ENCODE data around the gene AKAP5. TPM values are rescaled to one million over a fixed set of nuclear protein-coding genes. Genes with fewer than 3 reads are reported as not detected.

Gene AKAP5
- total and polyA plus RNA-seq, 2 experiments from 2014 or later, result 1.0 to 3.4 TPM

DNA sequence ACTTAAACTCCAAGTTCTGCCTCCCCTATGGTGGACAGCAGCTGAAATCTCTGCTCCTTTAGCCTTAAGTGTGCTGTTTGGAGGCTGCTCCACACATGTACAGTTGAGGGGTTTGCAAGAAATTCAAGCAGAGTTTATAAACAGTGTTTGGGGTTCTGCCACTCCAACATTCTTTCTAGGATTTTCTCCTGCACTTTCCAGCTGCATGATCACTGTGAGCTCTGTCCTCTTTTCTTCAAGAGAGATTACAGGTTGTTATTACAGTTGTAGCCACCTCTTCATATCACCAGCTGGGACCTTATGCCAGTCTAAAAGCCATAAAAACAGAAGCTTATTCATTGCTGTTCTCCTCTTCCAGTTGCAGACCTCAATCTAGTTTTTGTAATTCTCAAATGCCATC is 30.0 kb downstream of the AKAP5 start (continued):
- TF ChIP-seq, protein P1, sequence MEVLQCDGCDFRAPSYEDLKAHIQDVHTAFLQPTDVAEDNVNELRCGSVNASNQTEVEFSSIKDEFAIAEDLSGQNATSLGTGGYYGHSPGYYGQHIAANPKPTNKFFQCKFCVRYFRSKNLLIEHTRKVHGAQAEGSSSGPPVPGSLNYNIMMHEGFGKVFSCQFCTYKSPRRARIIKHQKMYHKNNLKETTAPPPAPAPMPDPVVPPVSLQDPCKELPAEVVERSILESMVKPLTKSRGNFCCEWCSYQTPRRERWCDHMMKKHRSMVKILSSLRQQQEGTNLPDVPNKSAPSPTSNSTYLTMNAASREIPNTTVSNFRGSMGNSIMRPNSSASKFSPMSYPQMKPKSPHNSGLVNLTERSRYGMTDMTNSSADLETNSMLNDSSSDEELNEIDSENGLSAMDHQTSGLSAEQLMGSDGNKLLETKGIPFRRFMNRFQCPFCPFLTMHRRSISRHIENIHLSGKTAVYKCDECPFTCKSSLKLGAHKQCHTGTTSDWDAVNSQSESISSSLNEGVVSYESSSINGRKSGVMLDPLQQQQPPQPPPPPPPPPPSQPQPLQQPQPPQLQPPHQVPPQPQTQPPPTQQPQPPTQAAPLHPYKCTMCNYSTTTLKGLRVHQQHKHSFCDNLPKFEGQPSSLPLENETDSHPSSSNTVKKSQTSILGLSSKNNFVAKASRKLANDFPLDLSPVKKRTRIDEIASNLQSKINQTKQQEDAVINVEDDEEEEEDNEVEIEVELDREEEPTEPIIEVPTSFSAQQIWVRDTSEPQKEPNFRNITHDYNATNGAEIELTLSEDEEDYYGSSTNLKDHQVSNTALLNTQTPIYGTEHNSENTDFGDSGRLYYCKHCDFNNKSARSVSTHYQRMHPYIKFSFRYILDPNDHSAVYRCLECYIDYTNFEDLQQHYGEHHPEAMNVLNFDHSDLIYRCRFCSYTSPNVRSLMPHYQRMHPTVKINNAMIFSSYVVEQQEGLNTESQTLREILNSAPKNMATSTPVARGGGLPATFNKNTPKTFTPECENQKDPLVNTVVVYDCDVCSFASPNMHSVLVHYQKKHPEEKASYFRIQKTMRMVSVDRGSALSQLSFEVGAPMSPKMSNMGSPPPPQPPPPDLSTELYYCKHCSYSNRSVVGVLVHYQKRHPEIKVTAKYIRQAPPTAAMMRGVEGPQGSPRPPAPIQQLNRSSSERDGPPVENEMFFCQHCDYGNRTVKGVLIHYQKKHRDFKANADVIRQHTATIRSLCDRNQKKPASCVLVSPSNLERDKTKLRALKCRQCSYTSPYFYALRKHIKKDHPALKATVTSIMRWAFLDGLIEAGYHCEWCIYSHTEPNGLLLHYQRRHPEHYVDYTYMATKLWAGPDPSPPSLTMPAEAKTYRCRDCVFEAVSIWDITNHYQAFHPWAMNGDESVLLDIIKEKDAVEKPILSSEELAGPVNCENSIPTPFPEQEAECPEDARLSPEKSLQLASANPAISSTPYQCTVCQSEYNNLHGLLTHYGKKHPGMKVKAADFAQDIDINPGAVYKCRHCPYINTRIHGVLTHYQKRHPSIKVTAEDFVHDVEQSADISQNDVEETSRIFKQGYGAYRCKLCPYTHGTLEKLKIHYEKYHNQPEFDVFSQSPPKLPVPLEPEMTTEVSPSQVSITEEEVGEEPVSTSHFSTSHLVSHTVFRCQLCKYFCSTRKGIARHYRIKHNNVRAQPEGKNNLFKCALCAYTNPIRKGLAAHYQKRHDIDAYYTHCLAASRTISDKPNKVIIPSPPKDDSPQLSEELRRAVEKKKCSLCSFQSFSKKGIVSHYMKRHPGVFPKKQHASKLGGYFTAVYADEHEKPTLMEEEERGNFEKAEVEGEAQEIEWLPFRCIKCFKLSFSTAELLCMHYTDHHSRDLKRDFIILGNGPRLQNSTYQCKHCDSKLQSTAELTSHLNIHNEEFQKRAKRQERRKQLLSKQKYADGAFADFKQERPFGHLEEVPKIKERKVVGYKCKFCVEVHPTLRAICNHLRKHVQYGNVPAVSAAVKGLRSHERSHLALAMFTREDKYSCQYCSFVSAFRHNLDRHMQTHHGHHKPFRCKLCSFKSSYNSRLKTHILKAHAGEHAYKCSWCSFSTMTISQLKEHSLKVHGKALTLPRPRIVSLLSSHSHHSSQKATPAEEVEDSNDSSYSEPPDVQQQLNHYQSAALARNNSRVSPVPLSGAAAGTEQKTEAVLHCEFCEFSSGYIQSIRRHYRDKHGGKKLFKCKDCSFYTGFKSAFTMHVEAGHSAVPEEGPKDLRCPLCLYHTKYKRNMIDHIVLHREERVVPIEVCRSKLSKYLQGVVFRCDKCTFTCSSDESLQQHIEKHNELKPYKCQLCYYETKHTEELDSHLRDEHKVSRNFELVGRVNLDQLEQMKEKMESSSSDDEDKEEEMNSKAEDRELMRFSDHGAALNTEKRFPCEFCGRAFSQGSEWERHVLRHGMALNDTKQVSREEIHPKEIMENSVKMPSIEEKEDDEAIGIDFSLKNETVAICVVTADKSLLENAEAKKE (CRISPR knock-in tag; IDR thresholded peaks at IDR 0.05), result no peak
- no peak for TF ChIP-seq NANOG (IDR thresholded peaks at IDR 0.05; ENCODE audit: borderline replicate concordance)

GRCh38 chr14:64496764-64497163 is 31.5 kb downstream of the AKAP5 start:
- Mint-ChIP-seq H3K36me3 (ENCODE audit: low read depth) (peaks cover 19% of the 10 kb centered on the region), H3K4me1 (peaks cover 3% of the 10 kb centered on the region; the same call in 2 of the 3 replicates), H3K4me3 (no peak overlapping the region), H3K9me3 (no peaks in the 10 kb centered on the region), H3K27me3 (ENCODE audit: insufficient read depth, low read depth, poor library complexity) (peaks cover 2% of the 10 kb centered on the region), H3K27ac (no peak overlapping the region)
- H3K36me3 ChIP-seq (ENCODE audit: insufficient read depth), result no peaks in the 10 kb centered on the region
- no peak overlapping the region for H3K27ac ChIP-seq (ENCODE audit: low read depth)
- no peak overlapping the region for H2AFZ ChIP-seq
- H3K4me2 ChIP-seq, result no peak overlapping the region
- TF ChIP-seq, protein P2, sequence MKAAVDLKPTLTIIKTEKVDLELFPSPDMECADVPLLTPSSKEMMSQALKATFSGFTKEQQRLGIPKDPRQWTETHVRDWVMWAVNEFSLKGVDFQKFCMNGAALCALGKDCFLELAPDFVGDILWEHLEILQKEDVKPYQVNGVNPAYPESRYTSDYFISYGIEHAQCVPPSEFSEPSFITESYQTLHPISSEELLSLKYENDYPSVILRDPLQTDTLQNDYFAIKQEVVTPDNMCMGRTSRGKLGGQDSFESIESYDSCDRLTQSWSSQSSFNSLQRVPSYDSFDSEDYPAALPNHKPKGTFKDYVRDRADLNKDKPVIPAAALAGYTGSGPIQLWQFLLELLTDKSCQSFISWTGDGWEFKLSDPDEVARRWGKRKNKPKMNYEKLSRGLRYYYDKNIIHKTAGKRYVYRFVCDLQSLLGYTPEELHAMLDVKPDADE (IDR thresholded peaks at IDR 0.05), result no peak
- no peak for TF ChIP-seq ZNF114 (CRISPR knock-in tag; IDR thresholded peaks at IDR 0.05)
- H3K9me2 ChIP-seq (ENCODE audit: insufficient read depth), result no peaks in the 10 kb centered on the region
- ATAC-seq (no peak), DNase-seq (ENCODE audit: low spot score) (no peak)
- no peaks in the 10 kb centered on the region for H3F3A ChIP-seq (replicated peaks; ENCODE audit: low read depth)
- H3K4me1 ChIP-seq (ENCODE audit: insufficient read depth), result peaks cover 1% of the 10 kb centered on the region; the same call in 1 of the 2 replicates
- peaks cover 52% of the 10 kb centered on the region for H3K79me2 ChIP-seq (replicated peaks; ENCODE audit: insufficient read depth)
- peaks cover 4% of the 10 kb centered on the region; the same call in 1 of the 2 replicates for H4K20me1 ChIP-seq (replicated peaks; ENCODE audit: insufficient read depth)
- no peaks in the 10 kb centered on the region for H3K27me3 ChIP-seq (ENCODE audit: insufficient read depth)
- no peak overlapping the region for H3K4me3 ChIP-seq
